ENCODE measurements around the gene SDR42E2. TPM values are rescaled to one million over a fixed set of nuclear protein-coding genes. Genes with fewer than 3 reads are reported as not detected.

SDR42E2 gene
- polyA plus RNA-seq, 1 of the 3 experiments (the other 2 are of a cell fraction), result not detected

- peaks cover 57% of the 10 kb centered on the region for H3K79me2 ChIP-seq (ENCODE audit: insufficient read depth)
- H3K4me1 ChIP-seq (ENCODE audit: control insufficient read depth in 1 of 2, insufficient read depth in 2 of 2, low read depth in 1 of 2, low read length in 1 of 2), result no peaks in the 10 kb centered on the region; a peak in 1 of 4 replicates
- H3K27ac ChIP-seq (ENCODE audit: low read depth in 2 of 2, low read length in 1 of 2), result no peak overlapping the region
- H2AFZ ChIP-seq (ENCODE audit: low read depth), result no peak overlapping the region
- H3F3A ChIP-seq (replicated peaks; ENCODE audit: insufficient read depth), result no peaks in the 10 kb centered on the region
- H3K36me3 ChIP-seq (replicated peaks in 1 of 2; ENCODE audit: control insufficient read depth in 1 of 2, insufficient read depth in 2 of 2, low read length in 1 of 2), result no peaks in the 10 kb centered on the region
- H4K20me1 ChIP-seq (ENCODE audit: insufficient read depth), result no peaks in the 10 kb centered on the region
- H3K9me3 ChIP-seq, result no peaks in the 10 kb centered on the region
- WGBS (ENCODE audit: low lambda C conversion rate), result 86% methylated on average over 4 of the region's 4 CpGs
- POLR2A ChIA-PET, result no interaction called here
- H3K9ac ChIP-seq, result no peak overlapping the region
- no peaks in the 10 kb centered on the region for H3K27me3 ChIP-seq (ENCODE audit: insufficient read depth)
- no peak overlapping the region for H3K4me3 ChIP-seq (ENCODE audit: low read depth in 2 of 2, low read length in 1 of 2)
- no peaks in the 10 kb centered on the region for H3K9me2 ChIP-seq
- CTCF ChIA-PET, result interaction anchor here (1.4 kb wide), 1 partner anchor 83 kb away, joined by 3 read pairs; no protein-coding TSS in a partner anchor
- DNase-seq, result no peak
- H3K4me2 ChIP-seq, result no peak overlapping the region
- TF ChIP-seq, protein P1, sequence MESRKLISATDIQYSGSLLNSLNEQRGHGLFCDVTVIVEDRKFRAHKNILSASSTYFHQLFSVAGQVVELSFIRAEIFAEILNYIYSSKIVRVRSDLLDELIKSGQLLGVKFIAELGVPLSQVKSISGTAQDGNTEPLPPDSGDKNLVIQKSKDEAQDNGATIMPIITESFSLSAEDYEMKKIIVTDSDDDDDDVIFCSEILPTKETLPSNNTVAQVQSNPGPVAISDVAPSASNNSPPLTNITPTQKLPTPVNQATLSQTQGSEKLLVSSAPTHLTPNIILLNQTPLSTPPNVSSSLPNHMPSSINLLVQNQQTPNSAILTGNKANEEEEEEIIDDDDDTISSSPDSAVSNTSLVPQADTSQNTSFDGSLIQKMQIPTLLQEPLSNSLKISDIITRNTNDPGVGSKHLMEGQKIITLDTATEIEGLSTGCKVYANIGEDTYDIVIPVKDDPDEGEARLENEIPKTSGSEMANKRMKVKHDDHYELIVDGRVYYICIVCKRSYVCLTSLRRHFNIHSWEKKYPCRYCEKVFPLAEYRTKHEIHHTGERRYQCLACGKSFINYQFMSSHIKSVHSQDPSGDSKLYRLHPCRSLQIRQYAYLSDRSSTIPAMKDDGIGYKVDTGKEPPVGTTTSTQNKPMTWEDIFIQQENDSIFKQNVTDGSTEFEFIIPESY (IDR thresholded peaks at IDR 0.05; ENCODE audit: borderline replicate concordance, low read depth), result no peak
- TF ChIP-seq RAD21 (IDR thresholded peaks at IDR 0.05; ENCODE audit: low read length) (no peak), EP300 (IDR thresholded peaks at IDR 0.05; ENCODE audit: borderline replicate concordance in 1 of 2, low read depth in 1 of 2, low read length in 1 of 2) (no peak), MXI1 (IDR thresholded peaks at IDR 0.05; ENCODE audit: low read depth, low read length) (no peak), NFIC (IDR thresholded peaks at IDR 0.05; ENCODE audit: borderline replicate concordance) (no peak), JUND (IDR thresholded peaks at IDR 0.05) (no peak), USF1 (IDR thresholded peaks at IDR 0.05; ENCODE audit: borderline replicate concordance, low read depth) (no peak), FOSL2 (IDR thresholded peaks at IDR 0.05; ENCODE audit: borderline replicate concordance, low read depth) (no peak), MEF2A (IDR thresholded peaks at IDR 0.05; ENCODE audit: borderline replicate concordance, low read depth) (no peak), FOXJ3 (CRISPR knock-in tag; IDR thresholded peaks at IDR 0.05) (no peak), GATA2 (CRISPR knock-in tag; IDR thresholded peaks at IDR 0.05) (no peak)
- TF ChIP-seq, protein P2, sequence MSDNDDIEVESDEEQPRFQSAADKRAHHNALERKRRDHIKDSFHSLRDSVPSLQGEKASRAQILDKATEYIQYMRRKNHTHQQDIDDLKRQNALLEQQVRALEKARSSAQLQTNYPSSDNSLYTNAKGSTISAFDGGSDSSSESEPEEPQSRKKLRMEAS (IDR thresholded peaks at IDR 0.05; ENCODE audit: low read depth), result no peak
- TF ChIP-seq, protein P3, sequence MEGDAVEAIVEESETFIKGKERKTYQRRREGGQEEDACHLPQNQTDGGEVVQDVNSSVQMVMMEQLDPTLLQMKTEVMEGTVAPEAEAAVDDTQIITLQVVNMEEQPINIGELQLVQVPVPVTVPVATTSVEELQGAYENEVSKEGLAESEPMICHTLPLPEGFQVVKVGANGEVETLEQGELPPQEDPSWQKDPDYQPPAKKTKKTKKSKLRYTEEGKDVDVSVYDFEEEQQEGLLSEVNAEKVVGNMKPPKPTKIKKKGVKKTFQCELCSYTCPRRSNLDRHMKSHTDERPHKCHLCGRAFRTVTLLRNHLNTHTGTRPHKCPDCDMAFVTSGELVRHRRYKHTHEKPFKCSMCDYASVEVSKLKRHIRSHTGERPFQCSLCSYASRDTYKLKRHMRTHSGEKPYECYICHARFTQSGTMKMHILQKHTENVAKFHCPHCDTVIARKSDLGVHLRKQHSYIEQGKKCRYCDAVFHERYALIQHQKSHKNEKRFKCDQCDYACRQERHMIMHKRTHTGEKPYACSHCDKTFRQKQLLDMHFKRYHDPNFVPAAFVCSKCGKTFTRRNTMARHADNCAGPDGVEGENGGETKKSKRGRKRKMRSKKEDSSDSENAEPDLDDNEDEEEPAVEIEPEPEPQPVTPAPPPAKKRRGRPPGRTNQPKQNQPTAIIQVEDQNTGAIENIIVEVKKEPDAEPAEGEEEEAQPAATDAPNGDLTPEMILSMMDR (IDR thresholded peaks at IDR 0.05), result no peak
These were observed 50.9 kb downstream of the SDR42E2 start for GRCh38 chr16:22213236-22213635.

- TF ChIP-seq TCF12 (IDR thresholded peaks at IDR 0.05), result no peak
- no peaks in the 10 kb centered on the region for H4K20me1 ChIP-seq (ENCODE audit: insufficient read depth)
- no peak overlapping the region for H3K9ac ChIP-seq
- CTCF ChIA-PET, result no interaction called here
- H3K9me2 ChIP-seq, result no peaks in the 10 kb centered on the region
- no peak for DNase-seq
- POLR2A ChIA-PET, result no interaction called here
- H3K27ac ChIP-seq (ENCODE audit: low read depth in 2 of 2, low read length in 1 of 2), result no peak overlapping the region
- H3K4me1 ChIP-seq (ENCODE audit: control insufficient read depth in 1 of 2, insufficient read depth in 2 of 2, low read depth in 1 of 2, low read length in 1 of 2), result no peaks in the 10 kb centered on the region; a peak in 1 of 4 replicates
- 100% methylated on average over 3 of the region's 3 CpGs for WGBS (ENCODE audit: low lambda C conversion rate)
- no peaks in the 10 kb centered on the region for H3K36me3 ChIP-seq (replicated peaks in 1 of 2; ENCODE audit: control insufficient read depth in 1 of 2, insufficient read depth in 2 of 2, low read length in 1 of 2)
- H3K4me3 ChIP-seq (ENCODE audit: low read depth in 2 of 2, low read length in 1 of 2), result no peak overlapping the region
- peaks cover 51% of the 10 kb centered on the region for H3K79me2 ChIP-seq (ENCODE audit: insufficient read depth)
- H3K4me2 ChIP-seq, result no peak overlapping the region
- no peaks in the 10 kb centered on the region for H3K9me3 ChIP-seq
- no peaks in the 10 kb centered on the region for H3F3A ChIP-seq (replicated peaks; ENCODE audit: insufficient read depth)
- no peak overlapping the region for H2AFZ ChIP-seq (ENCODE audit: low read depth)
- no peaks in the 10 kb centered on the region for H3K27me3 ChIP-seq (ENCODE audit: insufficient read depth)
These were observed 51.5 kb downstream of the SDR42E2 start for GRCh38 chr16:22213801-22214200.

Data from SK-N-SH (cell line).